WTC11 (cell line): ENCODE data around the gene ATP2A3.

Experiments used
- NR3C1 ChIP-seq: sonication (generic); formaldehyde crosslinking; conservative IDR thresholded peaks from 2 replicates; pipeline ENCODE4 v1.8.1; 2023; ENCODE audit warnings: low read depth, mild to moderate bottlenecking, missing genetic modification reagents
- TF ChIP-seq, protein P1 (sequence below): sonication (generic); formaldehyde crosslinking; IDR thresholded peaks from 2 replicates; pipeline ENCODE4 v1.8.1; 2023; ENCODE audit warnings: mild to moderate bottlenecking, missing genetic modification reagents, moderate library complexity

DNA sequence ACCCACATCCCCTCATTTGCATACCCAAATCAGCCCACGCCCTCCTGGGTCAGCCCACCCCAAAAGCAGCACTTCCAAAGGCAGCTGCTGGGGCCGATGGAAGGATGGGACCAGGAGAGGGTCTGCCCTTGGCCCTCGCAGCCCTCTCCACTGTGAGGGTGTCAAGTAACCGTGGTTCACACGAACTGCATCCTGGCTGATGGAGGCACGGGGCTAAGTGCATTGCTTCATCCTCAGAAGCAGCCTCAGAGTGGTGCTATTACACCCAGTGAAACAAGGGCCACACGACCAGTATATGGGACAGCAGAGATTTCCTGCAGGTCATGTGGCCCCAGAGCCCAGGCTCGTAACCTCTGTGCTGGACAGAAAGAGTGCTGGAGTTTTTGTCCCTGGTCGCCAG, 13.2 kb upstream of the ATP2A3 start:
- TF ChIP-seq, protein P1, sequence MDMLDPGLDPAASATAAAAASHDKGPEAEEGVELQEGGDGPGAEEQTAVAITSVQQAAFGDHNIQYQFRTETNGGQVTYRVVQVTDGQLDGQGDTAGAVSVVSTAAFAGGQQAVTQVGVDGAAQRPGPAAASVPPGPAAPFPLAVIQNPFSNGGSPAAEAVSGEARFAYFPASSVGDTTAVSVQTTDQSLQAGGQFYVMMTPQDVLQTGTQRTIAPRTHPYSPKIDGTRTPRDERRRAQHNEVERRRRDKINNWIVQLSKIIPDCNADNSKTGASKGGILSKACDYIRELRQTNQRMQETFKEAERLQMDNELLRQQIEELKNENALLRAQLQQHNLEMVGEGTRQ (CRISPR knock-in tag): peak; percentile 40
- no peak for TF ChIP-seq NR3C1 (CRISPR knock-in tag)
